Common myeloid progenitor, CD34-positive (primary cell): ENCODE results near the gene MCUR1. TPM values are rescaled to one million over a fixed set of nuclear protein-coding genes. Genes with fewer than 3 reads are reported as not detected.
"Not testable (repeated sequence)": the region's sequence is repeated elsewhere in the genome, so short reads cannot be mapped to it uniquely, and the experiment has no call there.

Experiments used
- CTCF ChIA-PET: fragments of 350-600 bp; sonication (Branson Sonifier 250); formaldehyde crosslinking; loops from one replicate; lab custom pipeline; 2021; ENCODE audit warnings: antibody characterized with exemption; lab: Charles Lee
- POLR2A ChIA-PET: fragments of 350-600 bp; sonication (Branson Sonifier 250); formaldehyde crosslinking; loops from one replicate; lab custom pipeline; 2021; ENCODE audit warnings: antibody characterized with exemption; lab: Charles Lee
- DNase-seq, 3 donors: peaks; one replicate each; pipeline versions ENCODE4 v3.0.0 to v3.0.0-alpha.2; 2013
- H3K27ac ChIP-seq, 2 experiments: 1 replicate in 1 of 2; 2 replicates in 1 of 2; pipeline ENCODE4 v1.7.0; 2013; ENCODE audit warnings: inconsistent platforms in 2 of 2, low read length in 2 of 2, mild to moderate bottlenecking in 2 of 2, low read depth in 1 of 2, moderate library complexity in 1 of 2; ENCODE audit not compliant: severe bottlenecking in 2 of 2, insufficient read depth in 1 of 2, poor library complexity in 1 of 2
- H3K27me3 ChIP-seq, 5 experiments: replicated peaks in 2 of 5; 1 replicate in 3 of 5; 2 replicates in 2 of 5; pipeline versions ENCODE4 v1.6.1 to v1.7.0; 2013; ENCODE audit warnings: low read length in 4 of 5, mild to moderate bottlenecking in 2 of 5, moderate library complexity in 2 of 5, inconsistent platforms in 1 of 5; ENCODE audit not compliant: insufficient read depth in 5 of 5, control insufficient read depth in 4 of 5
- H3K36me3 ChIP-seq, 4 experiments: 1 replicate in 2 of 4; 2 replicates in 2 of 4; pipeline versions ENCODE4 v1.6.1 to v1.7.0; 2013; ENCODE audit warnings: low read length in 3 of 4, control low read depth in 1 of 4, mild to moderate bottlenecking in 1 of 4; ENCODE audit not compliant: control insufficient read depth in 4 of 4, insufficient read depth in 4 of 4
- H3K4me1 ChIP-seq, 4 experiments: 1 replicate in 3 of 4; 2 replicates in 1 of 4; pipeline versions ENCODE4 v1.6.1 to v1.7.1; 2013; ENCODE audit warnings: low read length in 3 of 4, mild to moderate bottlenecking in 3 of 4, control low read depth in 1 of 4, inconsistent platforms in 1 of 4, moderate library complexity in 1 of 4; ENCODE audit not compliant: control insufficient read depth in 4 of 4, insufficient read depth in 4 of 4; ENCODE audit errors: control extremely low read depth in 1 of 4
- H3K4me3 ChIP-seq, 7 experiments: 1 replicate in 4 of 7; 2 replicates in 3 of 7; pipeline versions ENCODE4 v1.5.1 to v1.7.0; 2013; ENCODE audit warnings: mild to moderate bottlenecking in 7 of 7, low read length in 6 of 7, moderate library complexity in 6 of 7, inconsistent platforms in 2 of 7, low read depth in 2 of 7, control low read depth in 1 of 7; ENCODE audit not compliant: insufficient read depth in 4 of 7, control insufficient read depth in 1 of 7; ENCODE audit errors: extremely low read depth in 1 of 7
- H3K9me3 ChIP-seq, 5 experiments: 1 replicate in 4 of 5; 2 replicates in 1 of 5; pipeline versions ENCODE4 v1.6.1 to v1.7.1; 2013; ENCODE audit warnings: low read length in 4 of 5, mild to moderate bottlenecking in 2 of 5, inconsistent platforms in 1 of 5, low read depth in 1 of 5, moderate library complexity in 1 of 5; ENCODE audit not compliant: control insufficient read depth in 4 of 5, insufficient read depth in 2 of 5; ENCODE audit errors: control extremely low read depth in 1 of 5
- WGBS: methylation state at CpG from one replicate; pipeline ENCODE4 v1.1.5; 2013; ENCODE audit not compliant: insufficient coverage; 5-methylcytosine and 5-hydroxymethylcytosine counted together
- polyA plus RNA-seq: library from polyadenylated mRNA; unstranded; fragments of 120-200 nt; gene quantifications from one replicate; pipeline ENCODE4 v1.2.1, GENCODE V29; 2013

MCUR1 gene
- 12.3 TPM for polyA plus RNA-seq

- H3K27ac ChIP-seq, result peak within 1 kb of the TSS; percentile 74 to 91
- peaks cover 20 to 29% (median 24%) of the 10 kb centered on the region in 4 experiments for H3K4me1 ChIP-seq
- DNase-seq, result peak; percentile 87 to 95 (median 93)
- H3K36me3 ChIP-seq, result peaks cover 0 to 4% (median 1%) of the 10 kb centered on the region in 4 experiments
- CTCF ChIA-PET, result interaction anchor here (0.6 to 1.8 kb wide), 2 partner anchors 51 to 59 kb away, joined by 3 to 5 read pairs; no protein-coding TSS in a partner anchor
- POLR2A ChIA-PET, result interaction anchor here (0.6 to 0.7 kb wide), 4 partner anchors 14 to 682 kb away, joined by 3 read pairs; no protein-coding TSS in a partner anchor
- no peaks in the 10 kb centered on the region for H3K27me3 ChIP-seq
- H3K4me3 ChIP-seq, result peak within 1 kb of the TSS; percentile 75 to 99 (median 87)
- WGBS, result under 1% methylated on average over 49 of the region's 81 CpGs
- no peaks in the 10 kb centered on the region for H3K9me3 ChIP-seq
Observed at GRCh38 chr6:13814176-13814937, at the start of gene MCUR1. TSS of gene MCUR1 (minus strand) at chr6:13814557. CDS start at chr6:13814429, 128 bp downstream.

- Histone ChIP-seq H3K9me3 (peaks cover 0 to 8% (median 4%) of the 10 kb centered on the region in 5 experiments), H3K36me3 (no peaks in the 10 kb centered on the region), H3K4me1 (peaks cover 0 to 8% (median 3%) of the 10 kb centered on the region in 4 experiments), H3K27me3 (peaks cover 0 to 25% (median 7%) of the 10 kb centered on the region in 5 experiments), H3K27ac (no peak overlapping the region), H3K4me3 (no peak overlapping the region)
- ChIA-PET POLR2A (no interaction called here), CTCF (interaction anchor here (1.4 kb wide), 1 partner anchor 10 kb away, joined by 5 read pairs; no protein-coding TSS in a partner anchor)
- DNase-seq, result no peak
- 89% methylated on average over 2 of the region's 2 CpGs for WGBS
Observed at GRCh38 chr6:13863699-13864155, 49.4 kb upstream of the MCUR1 start.

- CTCF ChIA-PET, result interaction anchor here (1.0 to 3.1 kb wide), 4 partner anchors 9 to 19 kb away, joined by 3 to 10 read pairs (median 6); no protein-coding TSS in a partner anchor
- 90% methylated on average over 2 of the region's 3 CpGs for WGBS
- H3K36me3 ChIP-seq, H3K4me1 ChIP-seq, POLR2A ChIA-PET, H3K9me3 ChIP-seq, H3K27ac ChIP-seq, DNase-seq: not testable (repeated sequence)
- H3K27me3 ChIP-seq, result peaks cover 0 to 33% (median 7%) of the 10 kb centered on the region in 5 experiments
- peak overlapping the region in 3 of 7 experiments; percentile 39 to 55 (median 48) for H3K4me3 ChIP-seq
Observed at GRCh38 chr6:13860556-13861185, 46.3 kb upstream of the MCUR1 start.

- DNase-seq, result peak in 1 of 3 donors; percentile 30
- Histone ChIP-seq H3K27me3 (peaks cover 0 to 33% (median 7%) of the 10 kb centered on the region in 5 experiments), H3K36me3 (no peaks in the 10 kb centered on the region), H3K9me3 (peaks cover 0 to 8% (median 4%) of the 10 kb centered on the region in 5 experiments), H3K27ac (no peak overlapping the region), H3K4me1 (peaks cover 0 to 8% (median 3%) of the 10 kb centered on the region in 4 experiments), H3K4me3 (peak overlapping the region in 5 of 7 experiments; percentile 15 to 55 (median 39))
- CTCF ChIA-PET, result interaction anchor here (1.0 to 3.1 kb wide), 4 partner anchors 9 to 14 kb away, joined by 3 to 10 read pairs (median 6); no protein-coding TSS in a partner anchor
- POLR2A ChIA-PET, result no interaction called here
- WGBS, result 24% methylated on average over 41 of the region's 66 CpGs
Observed at GRCh38 chr6:13859871-13860555, 45.7 kb upstream of the MCUR1 start.

GRCh38 chr6:13854716-13855250, 40.4 kb upstream of the MCUR1 start:
- WGBS, result 94% methylated on average over 30 of the region's 34 CpGs
- H3K27me3 ChIP-seq, result peaks cover 0 to 19% (median 5%) of the 10 kb centered on the region in 5 experiments

GRCh38 chr6:13853871-13854270, 39.5 kb upstream of the MCUR1 start:
- Histone ChIP-seq H3K27ac (no peak overlapping the region), H3K4me1 (no peaks in the 10 kb centered on the region), H3K36me3 (no peaks in the 10 kb centered on the region), H3K4me3 (no peak overlapping the region), H3K27me3 (peaks cover 0 to 10% (median 1%) of the 10 kb centered on the region in 5 experiments), H3K9me3 (no peaks in the 10 kb centered on the region)
- DNase-seq, result no peak
- ChIA-PET POLR2A (no interaction called here), CTCF (interaction anchor here (1.7 kb wide), 1 partner anchor 59 kb away, joined by 4 read pairs; no protein-coding TSS in a partner anchor)
- WGBS, result 93% methylated on average over 3 of the region's 5 CpGs

More at GRCh38 chr6:13854716-13855250, 40.4 kb upstream of the MCUR1 start:
- Histone ChIP-seq H3K4me1 (peaks cover 0 to 2% (median 0%) of the 10 kb centered on the region in 4 experiments), H3K27ac (no peak overlapping the region), H3K36me3 (no peaks in the 10 kb centered on the region), H3K4me3 (no peak overlapping the region), H3K9me3 (no peaks in the 10 kb centered on the region)
- ChIA-PET POLR2A (interaction anchor here (0.5 kb wide), 1 partner anchor 37 kb away, joined by 3 read pairs; no protein-coding TSS in a partner anchor), CTCF (no interaction called here)
- DNase-seq, result no peak
